Cardiac fibroblast (primary cell): ENCODE results near the gene NEDD4.
A peak's percentile ranks its signal among the peaks of the same experiment; 100 is the strongest.
"Not testable (repeated sequence)": the region's sequence is repeated elsewhere in the genome, so short reads cannot be mapped to it uniquely, and the experiment has no call there.

Source experiments
- DNase-seq, 2 donors: peaks; one replicate each; pipeline versions ENCODE4 v3.0.0 to v3.0.0-alpha.2; 2010; ENCODE audit warnings: low read depth in 2 of 2
- H3K4me3 ChIP-seq, 2 donors: replicated peaks in 1 of 2; 1 replicate in 1 of 2; 2 replicates in 1 of 2; pipeline ENCODE4 v1.5.1; 2011; ENCODE audit warnings: low read depth in 2 of 2, low read length in 2 of 2, mild to moderate bottlenecking in 2 of 2, moderate library complexity in 1 of 2
- TF ChIP-seq, protein P1 (sequence below): IDR thresholded peaks from one replicate; pipeline ENCODE4 v1.5.1; 2011; ENCODE audit warnings: low read depth, mild to moderate bottlenecking, low read length, inconsistent platforms

Gene NEDD4

DNA sequence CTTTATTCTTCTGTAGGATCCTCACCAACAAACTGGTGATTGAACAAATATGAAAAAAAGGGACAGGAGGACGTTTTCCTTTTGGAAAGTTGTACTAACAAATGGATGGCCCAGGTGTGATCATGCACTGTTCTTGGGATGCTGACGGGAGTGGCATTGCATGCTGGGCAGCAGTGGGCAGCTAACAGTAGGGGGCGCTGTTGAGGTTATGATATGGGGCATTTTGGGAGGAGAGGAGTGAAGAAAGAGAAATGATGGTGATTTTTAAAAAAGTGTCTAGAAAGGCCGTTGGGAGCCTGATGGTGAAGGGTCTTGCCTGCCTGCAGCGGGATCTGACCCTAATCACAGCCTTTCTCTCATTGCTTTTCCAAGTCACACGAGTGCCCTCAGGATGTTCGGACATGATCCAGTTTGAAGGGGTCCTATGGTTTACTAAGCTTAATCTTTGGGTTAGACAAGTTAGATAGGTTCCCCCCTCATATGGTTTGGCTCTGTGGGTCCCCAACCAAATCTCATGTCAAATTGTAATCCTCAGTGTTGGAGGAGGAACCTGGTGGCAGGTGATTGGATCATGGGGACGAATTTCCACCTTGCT is 204.2 kb downstream of the NEDD4 start:
- TF ChIP-seq, protein P1, sequence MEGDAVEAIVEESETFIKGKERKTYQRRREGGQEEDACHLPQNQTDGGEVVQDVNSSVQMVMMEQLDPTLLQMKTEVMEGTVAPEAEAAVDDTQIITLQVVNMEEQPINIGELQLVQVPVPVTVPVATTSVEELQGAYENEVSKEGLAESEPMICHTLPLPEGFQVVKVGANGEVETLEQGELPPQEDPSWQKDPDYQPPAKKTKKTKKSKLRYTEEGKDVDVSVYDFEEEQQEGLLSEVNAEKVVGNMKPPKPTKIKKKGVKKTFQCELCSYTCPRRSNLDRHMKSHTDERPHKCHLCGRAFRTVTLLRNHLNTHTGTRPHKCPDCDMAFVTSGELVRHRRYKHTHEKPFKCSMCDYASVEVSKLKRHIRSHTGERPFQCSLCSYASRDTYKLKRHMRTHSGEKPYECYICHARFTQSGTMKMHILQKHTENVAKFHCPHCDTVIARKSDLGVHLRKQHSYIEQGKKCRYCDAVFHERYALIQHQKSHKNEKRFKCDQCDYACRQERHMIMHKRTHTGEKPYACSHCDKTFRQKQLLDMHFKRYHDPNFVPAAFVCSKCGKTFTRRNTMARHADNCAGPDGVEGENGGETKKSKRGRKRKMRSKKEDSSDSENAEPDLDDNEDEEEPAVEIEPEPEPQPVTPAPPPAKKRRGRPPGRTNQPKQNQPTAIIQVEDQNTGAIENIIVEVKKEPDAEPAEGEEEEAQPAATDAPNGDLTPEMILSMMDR: peak; percentile 72
- peak in 1 of 2 donors; percentile 33 for DNase-seq
- no peak overlapping the region for H3K4me3 ChIP-seq

DNA sequence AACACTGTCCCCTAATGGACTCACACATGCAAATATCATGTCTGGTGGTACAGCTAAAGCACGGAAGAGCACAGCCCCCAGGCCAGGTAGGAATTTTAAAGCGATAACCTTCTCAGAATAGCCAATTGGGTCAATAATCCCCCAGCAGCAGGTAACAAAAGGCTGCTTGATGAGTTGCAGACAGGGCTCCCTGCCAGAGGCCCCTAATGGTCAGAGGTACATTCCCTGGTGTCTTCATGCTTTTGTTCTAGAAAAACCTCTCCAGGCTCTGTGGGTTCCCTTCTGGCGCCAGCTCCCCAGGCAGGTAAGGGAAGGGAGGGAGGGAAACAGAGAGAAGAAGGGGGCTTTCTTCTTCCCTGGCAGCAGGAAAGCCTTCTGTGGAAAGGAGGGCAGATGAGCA is 207.1 kb downstream of the NEDD4 start:
- no peak overlapping the region for H3K4me3 ChIP-seq
- TF ChIP-seq, protein P1: no peak
- no peak for DNase-seq

DNA sequence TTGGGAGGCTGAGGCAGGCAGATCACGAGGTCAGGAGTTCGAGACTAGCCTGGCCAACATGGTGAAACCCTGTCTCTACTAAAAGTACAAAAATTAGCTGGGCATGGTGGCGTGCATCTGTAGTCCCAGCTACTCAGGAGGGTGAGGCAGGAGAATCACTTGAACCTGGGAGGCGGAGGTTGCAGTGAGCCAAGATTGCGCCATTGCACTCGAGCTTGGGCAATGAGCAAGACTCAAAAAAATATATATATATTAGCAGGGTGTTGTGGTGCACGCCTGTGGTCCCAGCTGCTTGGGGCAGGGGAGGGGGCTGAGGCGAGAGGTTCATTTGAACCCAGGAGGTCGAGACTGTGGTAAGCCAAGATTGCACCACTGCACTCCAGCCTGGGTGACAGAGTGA is 207.8 kb downstream of the NEDD4 start:
- DNase-seq, H3K4me3 ChIP-seq: not testable (repeated sequence)

DNA sequence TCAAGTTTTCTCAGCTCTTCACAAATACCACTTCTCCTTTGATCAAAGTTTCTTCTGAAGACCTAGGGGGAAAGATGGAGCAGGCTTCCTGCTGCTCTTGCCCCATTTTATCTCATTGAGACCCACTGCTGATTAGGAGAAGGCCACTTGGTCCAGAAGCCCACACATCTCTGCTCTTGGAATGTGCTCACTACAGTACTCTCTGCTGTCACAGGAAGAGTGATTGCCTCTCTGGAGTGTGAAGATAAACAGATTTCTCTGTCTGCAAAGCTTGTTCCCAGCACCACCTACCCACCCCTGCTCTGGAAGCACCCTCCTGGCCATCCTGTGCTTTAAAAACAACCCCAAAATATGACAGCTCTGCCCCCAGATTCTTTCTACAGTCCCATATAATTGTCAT is 209.1 kb downstream of the NEDD4 start:
- no peak for DNase-seq
- TF ChIP-seq, protein P1: no peak
- H3K4me3 ChIP-seq: no peak overlapping the region

DNA sequence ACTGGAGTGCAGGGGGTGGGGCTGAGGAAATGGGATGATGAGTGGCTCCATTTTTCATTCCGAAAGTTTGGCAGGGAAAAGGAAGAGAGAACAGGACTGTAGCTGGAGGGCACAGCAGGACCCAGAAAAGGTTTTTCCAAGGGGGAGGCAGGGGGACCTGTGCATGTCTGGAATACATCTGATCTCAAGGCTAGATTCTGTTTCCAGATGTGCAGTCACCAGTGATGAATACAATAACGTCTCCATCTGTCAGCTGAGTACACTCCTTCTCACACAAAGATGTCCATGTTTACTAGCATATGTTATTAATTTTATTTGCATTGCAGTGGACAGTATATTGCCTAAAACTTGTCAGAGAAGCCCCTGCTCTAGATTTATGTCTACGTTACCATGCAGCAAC is 210.5 kb downstream of the NEDD4 start:
- TF ChIP-seq, protein P1: no peak
- no peak for DNase-seq
- no peak overlapping the region for H3K4me3 ChIP-seq

DNA sequence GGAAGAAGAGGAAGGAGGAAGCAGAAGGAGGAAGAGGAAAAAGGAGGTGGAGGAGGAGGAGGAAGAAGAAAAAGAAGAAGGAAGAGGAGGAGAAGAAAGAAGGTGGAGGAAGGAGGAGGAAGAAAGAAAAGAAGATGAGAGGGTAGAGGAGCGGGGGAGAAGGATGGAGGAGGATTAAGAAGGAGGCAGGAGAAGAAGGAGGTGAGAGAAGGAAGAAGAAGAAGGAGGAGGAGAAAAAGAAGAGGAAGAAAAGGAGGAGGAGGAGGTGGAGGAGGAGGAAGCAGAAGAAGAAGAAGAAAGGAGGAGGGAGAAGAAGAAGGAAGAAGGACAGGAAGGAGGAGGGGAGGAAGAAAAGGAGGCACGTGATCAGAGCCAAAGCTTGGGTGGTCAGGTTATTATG is 213.1 kb downstream of the NEDD4 start:
- DNase-seq: no peak
- TF ChIP-seq, protein P1: no peak
- no peak overlapping the region for H3K4me3 ChIP-seq

DNA sequence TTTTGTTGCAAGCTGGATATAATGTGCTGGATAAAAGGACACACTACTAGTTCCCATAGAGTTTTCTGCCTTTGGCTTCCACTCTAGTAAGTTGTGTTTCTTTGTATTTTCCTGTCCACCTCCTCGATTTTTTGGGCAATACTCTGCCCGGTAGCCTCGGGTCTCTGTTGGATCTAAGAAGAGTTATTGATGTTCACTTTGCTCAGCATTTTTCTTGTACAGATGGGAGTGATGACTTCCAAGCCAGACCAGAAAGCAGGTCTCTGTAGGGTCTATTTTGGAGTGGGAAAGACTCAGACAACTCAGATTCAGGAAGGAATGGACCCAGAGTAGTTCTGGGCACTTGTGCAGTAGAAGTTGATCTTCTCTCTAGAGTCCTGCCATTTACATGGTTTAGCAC is 214.5 kb downstream of the NEDD4 start:
- TF ChIP-seq, protein P1: no peak
- no peak for DNase-seq
- H3K4me3 ChIP-seq: no peak overlapping the region
